Activated T-helper 17 cell treated with anti-CD3 and anti-CD28 coated beads, Interleukin-2, amount 50 U/mL, for 72 hours (primary cell): Measurements from ENCODE around the gene TAGLN. TPM values are rescaled to one million over a fixed set of nuclear protein-coding genes. Genes with fewer than 3 reads are reported as not detected.

Source experiments
- ATAC-seq: fragments of 150-1000 bp; cut with Tn5 transposase; replicated peaks from 2 replicates; pipeline ENCODE4 v1.10.0; 2021; ENCODE audit warnings: mild to moderate bottlenecking, moderate library complexity
- H3K27ac Mint-ChIP-seq: one replicate; pipeline ENCODE4 v1.8.0; 2022; ENCODE audit warnings: mixed read lengths
- H3K27me3 Mint-ChIP-seq: one replicate; pipeline ENCODE4 v1.8.0; 2022; ENCODE audit warnings: mixed read lengths
- H3K36me3 Mint-ChIP-seq: one replicate; pipeline ENCODE4 v1.8.0; 2022; ENCODE audit warnings: low read depth, mild to moderate bottlenecking, mixed read lengths
- H3K4me1 Mint-ChIP-seq: one replicate; pipeline ENCODE4 v1.8.0; 2022; ENCODE audit warnings: mixed read lengths
- H3K4me3 Mint-ChIP-seq: one replicate; pipeline ENCODE4 v1.8.0; 2022; ENCODE audit warnings: mild to moderate bottlenecking, mixed read lengths
- H3K9me3 Mint-ChIP-seq: one replicate; pipeline ENCODE4 v1.8.0; 2022; ENCODE audit warnings: mixed read lengths
- total RNA-seq, 2 donors: library from RNA; stranded (reverse); gene quantifications; one replicate each; pipeline ENCODE4 v1.2.3, GENCODE V29; 2022

TAGLN gene
- total RNA-seq, 2 donors from 2014 or later = 5.1 to 9.6 TPM

- H3K4me3 Mint-ChIP-seq = peak within 1 kb of the TSS; percentile 89
- peak; percentile 76 for ATAC-seq
- H3K27me3 Mint-ChIP-seq = no peaks in the 10 kb centered on the region
- H3K9me3 Mint-ChIP-seq = no peaks in the 10 kb centered on the region
- peak within 1 kb of the TSS; percentile 98 for H3K27ac Mint-ChIP-seq
- peaks cover 29% of the 10 kb centered on the region for H3K4me1 Mint-ChIP-seq
- peaks cover 48% of the 10 kb centered on the region for H3K36me3 Mint-ChIP-seq
These were observed 33.1 kb downstream of the TAGLN start, which contains the start of gene RNF214 for GRCh38 chr11:117232092-117232878. Gene RNF214, plus strand, starts transcription at chr11:117232671. Its CDS starts 1,602 bp downstream, at chr11:117234273.

- H3K27ac Mint-ChIP-seq = peak overlapping the region; percentile 87
- peak overlapping the region; percentile 89 for H3K4me3 Mint-ChIP-seq
- peaks cover 28% of the 10 kb centered on the region for H3K4me1 Mint-ChIP-seq
- no peaks in the 10 kb centered on the region for H3K9me3 Mint-ChIP-seq
- no peaks in the 10 kb centered on the region for H3K27me3 Mint-ChIP-seq
- no peak for ATAC-seq
- peaks cover 42% of the 10 kb centered on the region for H3K36me3 Mint-ChIP-seq
These were observed 33.8 kb downstream of the TAGLN start for GRCh38 chr11:117232911-117233409.

GRCh38 chr11:117238221-117238620 is 39.1 kb downstream of the TAGLN start:
- Mint-ChIP-seq H3K9me3 (no peaks in the 10 kb centered on the region), H3K27me3 (no peaks in the 10 kb centered on the region), H3K36me3 (peaks cover 39% of the 10 kb centered on the region), H3K27ac (peak overlapping the region; percentile 67), H3K4me1 (peaks cover 5% of the 10 kb centered on the region), H3K4me3 (no peak overlapping the region)
- ATAC-seq = peak; percentile 92

- Mint-ChIP-seq H3K4me3 (no peak overlapping the region), H3K27me3 (no peaks in the 10 kb centered on the region)
These were observed 40.1 kb downstream of the TAGLN start for GRCh38 chr11:117239295-117239694.

GRCh38 chr11:117248341-117248740 is 49.2 kb downstream of the TAGLN start:
- no peaks in the 10 kb centered on the region for H3K4me1 Mint-ChIP-seq
- no peak overlapping the region for H3K27ac Mint-ChIP-seq
- H3K9me3 Mint-ChIP-seq = no peaks in the 10 kb centered on the region
- H3K27me3 Mint-ChIP-seq = no peaks in the 10 kb centered on the region
- peaks cover 80% of the 10 kb centered on the region for H3K36me3 Mint-ChIP-seq
- H3K4me3 Mint-ChIP-seq = no peak overlapping the region
- no peak for ATAC-seq

More at GRCh38 chr11:117239295-117239694, 40.1 kb downstream of the TAGLN start:
- H3K9me3 Mint-ChIP-seq = no peaks in the 10 kb centered on the region
- no peaks in the 10 kb centered on the region for H3K4me1 Mint-ChIP-seq
- peak overlapping the region; percentile 67 for H3K27ac Mint-ChIP-seq
- peaks cover 48% of the 10 kb centered on the region for H3K36me3 Mint-ChIP-seq
- ATAC-seq = no peak

- H3K27me3 Mint-ChIP-seq = no peaks in the 10 kb centered on the region
- H3K4me1 Mint-ChIP-seq = no peaks in the 10 kb centered on the region
- no peak overlapping the region for H3K4me3 Mint-ChIP-seq
- H3K27ac Mint-ChIP-seq = peak overlapping the region; percentile 10
- ATAC-seq = no peak
- peaks cover 81% of the 10 kb centered on the region for H3K36me3 Mint-ChIP-seq
- H3K9me3 Mint-ChIP-seq = no peaks in the 10 kb centered on the region
These were observed 50.4 kb downstream of the TAGLN start for GRCh38 chr11:117249571-117249970.

GRCh38 chr11:117251506-117251905 is 52.3 kb downstream of the TAGLN start:
- Mint-ChIP-seq H3K4me1 (peaks cover 5% of the 10 kb centered on the region), H3K4me3 (no peak overlapping the region), H3K27me3 (no peaks in the 10 kb centered on the region), H3K27ac (no peak overlapping the region), H3K36me3 (peaks cover 74% of the 10 kb centered on the region), H3K9me3 (no peaks in the 10 kb centered on the region)
- no peak for ATAC-seq

GRCh38 chr11:117255966-117256365 is 56.8 kb downstream of the TAGLN start:
- H3K27me3 Mint-ChIP-seq = no peaks in the 10 kb centered on the region
- H3K9me3 Mint-ChIP-seq = no peaks in the 10 kb centered on the region
- H3K27ac Mint-ChIP-seq = peak overlapping the region; percentile 75
- ATAC-seq = no peak
- H3K36me3 Mint-ChIP-seq = peaks cover 49% of the 10 kb centered on the region
- H3K4me1 Mint-ChIP-seq = peaks cover 9% of the 10 kb centered on the region
- no peak overlapping the region for H3K4me3 Mint-ChIP-seq

- Mint-ChIP-seq H3K4me1 (peaks cover 9% of the 10 kb centered on the region), H3K9me3 (no peaks in the 10 kb centered on the region), H3K27me3 (no peaks in the 10 kb centered on the region), H3K36me3 (peaks cover 50% of the 10 kb centered on the region), H3K27ac (peak overlapping the region; percentile 6), H3K4me3 (no peak overlapping the region)
- ATAC-seq = peak; percentile 51
These were observed 57.4 kb downstream of the TAGLN start for GRCh38 chr11:117256573-117256972.

Other genes starting within 250 kb of the TAGLN start
- gene SIK3, start 100.9 kb upstream of the TAGLN start, total RNA-seq = 10 to 100 TPM; 41.9 to 55.7 TPM
- 10 to 100 TPM; 53.7 to 87.6 TPM for gene PAFAH1B2, start 55.1 kb upstream of the TAGLN start, total RNA-seq
- gene SIDT2, start 20.6 kb upstream of the TAGLN start, total RNA-seq = 10 to 100 TPM; 25.0 to 43.9 TPM
- 100 to 1,000 TPM; 101 to 106 TPM for gene PCSK7, start 32.7 kb downstream of the TAGLN start, total RNA-seq
- 10 to 100 TPM; 15.3 to 18.6 TPM for gene RNF214, start 33.3 kb downstream of the TAGLN start, total RNA-seq
- 1 to 10 TPM; 3.5 to 7.5 TPM for gene BACE1-AS, start 92.0 kb downstream of the TAGLN start, total RNA-seq
- gene BACE1, start 116.9 kb downstream of the TAGLN start, total RNA-seq = under 1 TPM; 0.16 to 0.17 TPM
- 10 to 100 TPM; 28.6 to 31.0 TPM for gene CEP164, start 128.5 kb downstream of the TAGLN start, total RNA-seq